GM23248 (cell line): ENCODE data around the gene UMAD1. TPM values are rescaled to one million over a fixed set of nuclear protein-coding genes. Genes with fewer than 3 reads are reported as not detected.

ENCODE experiments used
- DNase-seq: peaks from one replicate; pipeline ENCODE4 v3.0.0-alpha.2; 2015
- H2AFZ ChIP-seq: fragments of 200-600 bp; sonication (generic); 2 replicates; pipeline ENCODE4 v1.6.1; 2016; ENCODE audit warnings: antibody characterized with exemption
- H3F3A ChIP-seq: fragments of 200-600 bp; sonication (generic); 2 replicates; pipeline ENCODE4 v1.6.1; 2016; ENCODE audit warnings: mild to moderate bottlenecking, antibody characterized with exemption, mixed run types; ENCODE audit not compliant: insufficient read depth
- H3K27ac ChIP-seq: fragments of 200-600 bp; sonication (generic); 2 replicates; pipeline ENCODE4 v1.5.1; 2016; ENCODE audit warnings: mild to moderate bottlenecking
- H3K27me3 ChIP-seq: fragments of 200-600 bp; sonication (generic); replicated peaks from 2 replicates; pipeline ENCODE4 v1.6.1; 2016; ENCODE audit warnings: mild to moderate bottlenecking; ENCODE audit not compliant: insufficient read depth
- H3K36me3 ChIP-seq: fragments of 200-600 bp; sonication (generic); 2 replicates; pipeline ENCODE4 v1.6.1; 2016; ENCODE audit warnings: low read depth, mild to moderate bottlenecking
- H3K4me1 ChIP-seq: fragments of 200-600 bp; sonication (generic); 2 replicates; pipeline ENCODE4 v1.6.1; 2016; ENCODE audit warnings: mild to moderate bottlenecking; ENCODE audit not compliant: insufficient read depth
- H3K4me2 ChIP-seq: fragments of 200-600 bp; sonication (generic); one replicate; pipeline ENCODE4 v1.6.1; 2016; ENCODE audit warnings: mild to moderate bottlenecking; ENCODE audit not compliant: unreplicated experiment
- H3K4me3 ChIP-seq: fragments of 200-600 bp; sonication (generic); 2 replicates; pipeline ENCODE4 v1.5.1; 2016; ENCODE audit warnings: mild to moderate bottlenecking
- H3K79me2 ChIP-seq: fragments of 200-600 bp; sonication (generic); 2 replicates; pipeline ENCODE4 v1.6.1; 2016; ENCODE audit warnings: mild to moderate bottlenecking; ENCODE audit not compliant: insufficient read depth
- H3K9ac ChIP-seq: fragments of 200-600 bp; sonication (generic); 2 replicates; pipeline ENCODE4 v1.6.1; 2016; ENCODE audit warnings: mild to moderate bottlenecking
- H3K9me2 ChIP-seq: fragments of 200-600 bp; sonication (generic); 2 replicates; pipeline ENCODE4 v1.6.1; 2016; ENCODE audit warnings: mixed run types, mild to moderate bottlenecking, moderate library complexity; ENCODE audit not compliant: insufficient read depth
- H3K9me3 ChIP-seq: fragments of 200-600 bp; sonication (generic); one replicate; pipeline ENCODE4 v1.6.1; 2017; ENCODE audit warnings: low read depth
- H4K20me1 ChIP-seq: fragments of 200-600 bp; sonication (generic); 2 replicates; pipeline ENCODE4 v1.6.0; 2016; ENCODE audit not compliant: insufficient read depth
- EZH2 ChIP-seq: fragments of 200-600 bp; sonication (generic); IDR thresholded peaks from 2 replicates; pipeline ENCODE4 v1.6.1; 2018; ENCODE audit warnings: antibody characterized with exemption, mild to moderate bottlenecking; ENCODE audit not compliant: insufficient read depth, poor library complexity, severe bottlenecking
- EZH2phosphoT487 ChIP-seq: fragments of 200-600 bp; sonication (generic); IDR thresholded peaks from 2 replicates; pipeline ENCODE4 v1.6.1; 2018; ENCODE audit warnings: antibody characterized with exemption, moderate library complexity, mild to moderate bottlenecking, low read depth; ENCODE audit not compliant: insufficient read depth
- whole genome bisulfite sequencing, 2 experiments: methylation state at CpG; one replicate each; pipeline ENCODE4 v1.1.6; 2015 to 2017; ENCODE audit warnings: low lambda C conversion rate in 2 of 2, low coverage in 1 of 2; ENCODE audit errors: missing lambda C conversion rate in 2 of 2; 5-methylcytosine and 5-hydroxymethylcytosine counted together
- in situ Hi-C: fragments of 300-500 bp; cut with MboI; formaldehyde crosslinking; loops from 2 replicates; pipeline ENCODE4 v1.15.0; 2020
- polyA plus RNA-seq: library from polyadenylated mRNA; unstranded; fragments of >200 nt; fragmentation: Nextera tagmentation; extraction: Ambion mirVana; gene quantifications from 2 replicates; pipeline ENCODE4 v1.2.1, GENCODE V29; 2016
- total RNA-seq: library from RNA; depleted of rRNA; stranded (reverse); fragments of >200 nt; shearing (Covaris generic); gene quantifications from 2 replicates; pipeline ENCODE4 v1.2.3, GENCODE V29; 2014

The UMAD1 gene
- total and polyA plus RNA-seq, 2 experiments from 2014 or later: 11.8 to 18.6 TPM

GRCh38 chr7:7861211-7861633, 220.7 kb downstream of the UMAD1 start:
- H3F3A ChIP-seq: peaks cover 5% of the 10 kb centered on the region
- peak; percentile 76 for DNase-seq
- no peak overlapping the region for H3K4me2 ChIP-seq
- H2AFZ ChIP-seq: no peak overlapping the region
- H3K79me2 ChIP-seq: no peaks in the 10 kb centered on the region
- H4K20me1 ChIP-seq: no peaks in the 10 kb centered on the region
- 0% methylated on average over 1 of the region's 1 CpG for WGBS, 2 experiments
- H3K27ac ChIP-seq: no peak overlapping the region
- no peaks in the 10 kb centered on the region for H3K9me3 ChIP-seq
- in situ Hi-C loops: no loop called here
- H3K9me2 ChIP-seq: no peaks in the 10 kb centered on the region
- no peaks in the 10 kb centered on the region for H3K36me3 ChIP-seq
- no peak overlapping the region for H3K9ac ChIP-seq
- no peaks in the 10 kb centered on the region for H3K27me3 ChIP-seq
- H3K4me3 ChIP-seq: no peak overlapping the region
- H3K4me1 ChIP-seq: peaks cover 11% of the 10 kb centered on the region
- 0 out of 2 replicates have a peak, but pooled peaks have one; percentile 60 for TF ChIP-seq EZH2phosphoT487
- no peak for TF ChIP-seq EZH2

- no peak overlapping the region for H2AFZ ChIP-seq
- in situ Hi-C loops: no loop called here
- no peaks in the 10 kb centered on the region for H4K20me1 ChIP-seq
- peaks cover 11% of the 10 kb centered on the region for H3K4me1 ChIP-seq
- no peaks in the 10 kb centered on the region for H3K79me2 ChIP-seq
- peaks cover 5% of the 10 kb centered on the region for H3F3A ChIP-seq
- no peak overlapping the region for H3K27ac ChIP-seq
- no peaks in the 10 kb centered on the region for H3K9me2 ChIP-seq
- H3K4me2 ChIP-seq: no peak overlapping the region
- DNase-seq: no peak
- TF ChIP-seq EZH2phosphoT487 (no peak), EZH2 (no peak)
- H3K36me3 ChIP-seq: no peaks in the 10 kb centered on the region
- H3K9ac ChIP-seq: no peak overlapping the region
- H3K27me3 ChIP-seq: no peaks in the 10 kb centered on the region
- WGBS, 2 experiments: 81% methylated on average over 2 of the region's 2 CpGs
- H3K4me3 ChIP-seq: no peak overlapping the region
- no peaks in the 10 kb centered on the region for H3K9me3 ChIP-seq
Measured at GRCh38 chr7:7862393-7862792, 221.8 kb downstream of the UMAD1 start.

- H3K4me3 ChIP-seq: no peak overlapping the region
- H3K9ac ChIP-seq: no peak overlapping the region
- H3K4me1 ChIP-seq: no peaks in the 10 kb centered on the region
- in situ Hi-C loops: no loop called here
- no peak for TF ChIP-seq EZH2
- no peak for TF ChIP-seq EZH2phosphoT487
- 72 to 78% methylated on average over 10 of the region's 10 CpGs for whole genome bisulfite sequencing, 2 experiments
- H3F3A ChIP-seq: no peaks in the 10 kb centered on the region
- no peak overlapping the region for H3K27ac ChIP-seq
- no peaks in the 10 kb centered on the region for H3K36me3 ChIP-seq
- no peaks in the 10 kb centered on the region for H3K9me3 ChIP-seq
- H3K27me3 ChIP-seq: no peaks in the 10 kb centered on the region
- DNase-seq: no peak
- no peaks in the 10 kb centered on the region for H3K79me2 ChIP-seq
- H3K4me2 ChIP-seq: no peak overlapping the region
- no peaks in the 10 kb centered on the region for H4K20me1 ChIP-seq
- H2AFZ ChIP-seq: no peak overlapping the region
- no peaks in the 10 kb centered on the region for H3K9me2 ChIP-seq
Measured at GRCh38 chr7:7867846-7868571, 227.5 kb downstream of the UMAD1 start.

- H3K36me3 ChIP-seq: no peaks in the 10 kb centered on the region
- H3K9ac ChIP-seq: no peak overlapping the region
- no peak for TF ChIP-seq EZH2
- TF ChIP-seq EZH2phosphoT487: no peak
- H4K20me1 ChIP-seq: no peaks in the 10 kb centered on the region
- in situ Hi-C loops: no loop called here
- no peaks in the 10 kb centered on the region for H3K79me2 ChIP-seq
- H3K9me2 ChIP-seq: no peaks in the 10 kb centered on the region
- no peaks in the 10 kb centered on the region for H3K4me1 ChIP-seq
- DNase-seq: no peak
- H2AFZ ChIP-seq: no peak overlapping the region
- H3K4me3 ChIP-seq: no peak overlapping the region
- H3K27ac ChIP-seq: no peak overlapping the region
- H3K27me3 ChIP-seq: no peaks in the 10 kb centered on the region
- WGBS, 2 experiments: 93 to 96% methylated on average over 1 of the region's 1 CpG
- no peak overlapping the region for H3K4me2 ChIP-seq
- no peaks in the 10 kb centered on the region for H3F3A ChIP-seq
- H3K9me3 ChIP-seq: no peaks in the 10 kb centered on the region
Measured at GRCh38 chr7:7868572-7868899, 228.0 kb downstream of the UMAD1 start.

GRCh38 chr7:7869036-7869435, 228.5 kb downstream of the UMAD1 start:
- no peaks in the 10 kb centered on the region for H3K36me3 ChIP-seq
- H3F3A ChIP-seq: no peaks in the 10 kb centered on the region
- H3K9ac ChIP-seq: no peak overlapping the region
- no peak overlapping the region for H3K4me3 ChIP-seq
- no peak for TF ChIP-seq EZH2
- no peak overlapping the region for H2AFZ ChIP-seq
- in situ Hi-C loops: no loop called here
- H3K79me2 ChIP-seq: no peaks in the 10 kb centered on the region
- DNase-seq: no peak
- no peaks in the 10 kb centered on the region for H3K27me3 ChIP-seq
- no peaks in the 10 kb centered on the region for H3K9me2 ChIP-seq
- H4K20me1 ChIP-seq: no peaks in the 10 kb centered on the region
- H3K4me2 ChIP-seq: no peak overlapping the region
- H3K4me1 ChIP-seq: no peaks in the 10 kb centered on the region
- H3K27ac ChIP-seq: no peak overlapping the region
- no peaks in the 10 kb centered on the region for H3K9me3 ChIP-seq
- WGBS, 2 experiments: 89 to 98% methylated on average over 1 of the region's 1 CpG
